GM18505 (cell line): Measurements from ENCODE around the gene TMEM100.

Source experiments
- ATAC-seq: cut with Tn5 transposase; IDR thresholded peaks from one replicate; pipeline ENCODE4 v1.9.1; 2021; ENCODE audit not compliant: unreplicated experiment
- POLR2A ChIP-seq: IDR thresholded peaks from 4 replicates; pipeline ENCODE4 v1.6.1; 2011; ENCODE audit warnings: borderline replicate concordance; ENCODE audit not compliant: insufficient read depth, insufficient read length; ENCODE audit errors: extremely low read depth

The TMEM100 gene

GRCh38 chr17:55722742-55723487, at the start of gene TMEM100:
TMEM100 (minus strand) TSS chr17:55722864; CDS start chr17:55721070, 1,794 bp downstream.
- no peak for ATAC-seq

GRCh38 chr17:55772086-55772485, 49.4 kb upstream of the TMEM100 start:
- no peak for TF ChIP-seq POLR2A
- no peak for ATAC-seq

More at GRCh38 chr17:55722742-55723487, at the start of gene TMEM100:
- TF ChIP-seq POLR2A, result no peak

GRCh38 chr17:55770196-55770870, 47.7 kb upstream of the TMEM100 start:
- TF ChIP-seq POLR2A, result no peak
- ATAC-seq, result no peak

GRCh38 chr17:55769625-55770000, 46.9 kb upstream of the TMEM100 start:
- no peak for ATAC-seq

GRCh38 chr17:55768936-55769624, 46.4 kb upstream of the TMEM100 start:
- TF ChIP-seq POLR2A, result no peak
- ATAC-seq, result no peak

More at GRCh38 chr17:55769625-55770000, 46.9 kb upstream of the TMEM100 start:
- no peak for TF ChIP-seq POLR2A

GRCh38 chr17:55765472-55765871, 42.8 kb upstream of the TMEM100 start:
- TF ChIP-seq POLR2A, result no peak
- ATAC-seq, result no peak

GRCh38 chr17:55764610-55765009, 41.9 kb upstream of the TMEM100 start:
- ATAC-seq, result no peak
- no peak for TF ChIP-seq POLR2A

GRCh38 chr17:55763856-55764255, 41.2 kb upstream of the TMEM100 start:
- no peak for TF ChIP-seq POLR2A
- ATAC-seq, result no peak

- no peak for ATAC-seq
- no peak for TF ChIP-seq POLR2A
Measured at GRCh38 chr17:55762086-55762858, 39.6 kb upstream of the TMEM100 start.

- no peak for ATAC-seq
Measured at GRCh38 chr17:55760643-55761355, 38.1 kb upstream of the TMEM100 start.

GRCh38 chr17:55758171-55758570, 35.5 kb upstream of the TMEM100 start:
- ATAC-seq, result no peak

More at GRCh38 chr17:55760643-55761355, 38.1 kb upstream of the TMEM100 start:
- no peak for TF ChIP-seq POLR2A

GRCh38 chr17:55757659-55758058, 35.0 kb upstream of the TMEM100 start:
- ATAC-seq, result no peak
- TF ChIP-seq POLR2A, result no peak

More at GRCh38 chr17:55758171-55758570, 35.5 kb upstream of the TMEM100 start:
- TF ChIP-seq POLR2A, result no peak
